ENCODE measurements around the gene GRIK4.

- TF ChIP-seq, protein P1, sequence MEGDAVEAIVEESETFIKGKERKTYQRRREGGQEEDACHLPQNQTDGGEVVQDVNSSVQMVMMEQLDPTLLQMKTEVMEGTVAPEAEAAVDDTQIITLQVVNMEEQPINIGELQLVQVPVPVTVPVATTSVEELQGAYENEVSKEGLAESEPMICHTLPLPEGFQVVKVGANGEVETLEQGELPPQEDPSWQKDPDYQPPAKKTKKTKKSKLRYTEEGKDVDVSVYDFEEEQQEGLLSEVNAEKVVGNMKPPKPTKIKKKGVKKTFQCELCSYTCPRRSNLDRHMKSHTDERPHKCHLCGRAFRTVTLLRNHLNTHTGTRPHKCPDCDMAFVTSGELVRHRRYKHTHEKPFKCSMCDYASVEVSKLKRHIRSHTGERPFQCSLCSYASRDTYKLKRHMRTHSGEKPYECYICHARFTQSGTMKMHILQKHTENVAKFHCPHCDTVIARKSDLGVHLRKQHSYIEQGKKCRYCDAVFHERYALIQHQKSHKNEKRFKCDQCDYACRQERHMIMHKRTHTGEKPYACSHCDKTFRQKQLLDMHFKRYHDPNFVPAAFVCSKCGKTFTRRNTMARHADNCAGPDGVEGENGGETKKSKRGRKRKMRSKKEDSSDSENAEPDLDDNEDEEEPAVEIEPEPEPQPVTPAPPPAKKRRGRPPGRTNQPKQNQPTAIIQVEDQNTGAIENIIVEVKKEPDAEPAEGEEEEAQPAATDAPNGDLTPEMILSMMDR (IDR thresholded peaks at IDR 0.05; ENCODE audit: low read depth, low read length, poor library complexity, severe bottlenecking): no peak
- TF ChIP-seq EZH2phosphoT487 (IDR thresholded peaks at IDR 0.05; ENCODE audit: borderline replicate concordance, low read length): no peak
Measured at GRCh38 chr11:120974965-120975364, 463.4 kb downstream of the GRIK4 start.

Measured in DOHH2 (cell line).